NCI-H2107 (cell line): Measurements from ENCODE around the gene PRSS16.
"Not testable (repeated sequence)": the region's sequence is repeated elsewhere in the genome, so short reads cannot be mapped to it uniquely, and the experiment has no call there.

Experiments used
- DNase-seq: peaks from one replicate; lab custom pipeline; 2025; lab: John Stamatoyannopoulos, UW

PRSS16 gene

GRCh38 chr6:27248783-27249182, 1.3 kb downstream of the PRSS16 start:
- DNase-seq, result no peak

- DNase-seq, result no peak
Measured at GRCh38 chr6:27250277-27251111, 3.0 kb downstream of the PRSS16 start.

GRCh38 chr6:27251112-27251605, 3.7 kb downstream of the PRSS16 start:
- peak; percentile 17 for DNase-seq

GRCh38 chr6:27251606-27252251, 4.2 kb downstream of the PRSS16 start:
- no peak for DNase-seq

GRCh38 chr6:27254566-27254965, 7.1 kb downstream of the PRSS16 start:
- DNase-seq, result no peak

- no peak for DNase-seq
Measured at GRCh38 chr6:27255866-27256265, 8.4 kb downstream of the PRSS16 start.

GRCh38 chr6:27260369-27260768, 12.9 kb downstream of the PRSS16 start:
- DNase-seq, result no peak

DNA sequence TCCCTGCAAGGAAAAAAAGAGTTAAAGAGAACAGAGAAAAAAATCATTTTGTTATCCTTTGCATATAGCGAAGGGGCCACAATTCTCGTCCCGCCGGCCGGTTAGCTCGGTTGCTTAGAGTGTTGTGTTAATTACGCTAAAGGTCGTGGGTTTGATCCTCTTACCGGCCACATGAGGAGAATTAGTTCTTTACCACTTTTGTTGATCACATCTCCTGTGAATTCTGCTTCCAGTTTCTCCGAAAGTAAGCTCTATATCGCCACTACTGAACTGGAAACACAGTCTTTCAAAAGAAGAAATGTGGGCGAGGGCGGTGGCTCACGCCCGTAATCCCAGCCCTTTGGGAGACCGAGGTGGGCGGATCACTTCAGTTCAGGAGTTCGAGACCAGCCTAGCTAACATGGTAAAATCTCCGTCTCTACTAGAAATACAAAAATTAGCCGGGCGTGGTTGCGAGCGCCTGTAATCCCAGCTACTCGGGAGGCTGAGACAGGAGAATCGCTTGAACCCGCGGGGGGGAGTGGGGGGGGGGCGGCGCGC, 13.4 kb downstream of the PRSS16 start:
- no peak for DNase-seq

- DNase-seq, result no peak
Measured at GRCh38 chr6:27263886-27264285, 16.4 kb downstream of the PRSS16 start.

DNA sequence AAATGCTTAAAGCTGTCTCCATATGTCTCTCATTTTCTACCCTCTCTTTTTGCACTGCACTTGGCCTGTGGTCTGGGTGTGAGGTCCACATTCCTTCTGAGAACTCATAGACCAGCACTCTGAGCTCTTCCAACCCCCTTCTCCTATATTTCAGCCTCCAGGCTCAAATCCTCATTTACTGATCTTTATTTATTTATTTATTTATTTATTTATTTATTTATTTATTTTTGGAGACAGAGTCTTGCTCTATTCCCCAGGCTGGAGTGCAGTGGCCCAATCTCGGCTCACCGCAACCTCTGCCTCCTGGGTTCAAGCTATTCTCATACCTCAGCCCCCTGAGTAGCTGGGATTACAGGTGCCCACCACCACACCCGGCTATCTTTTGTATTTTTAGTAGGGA, 19.5 kb downstream of the PRSS16 start:
- DNase-seq, result not testable (repeated sequence)

- DNase-seq, result no peak
Measured at GRCh38 chr6:27267857-27268434, 20.4 kb downstream of the PRSS16 start.

DNA sequence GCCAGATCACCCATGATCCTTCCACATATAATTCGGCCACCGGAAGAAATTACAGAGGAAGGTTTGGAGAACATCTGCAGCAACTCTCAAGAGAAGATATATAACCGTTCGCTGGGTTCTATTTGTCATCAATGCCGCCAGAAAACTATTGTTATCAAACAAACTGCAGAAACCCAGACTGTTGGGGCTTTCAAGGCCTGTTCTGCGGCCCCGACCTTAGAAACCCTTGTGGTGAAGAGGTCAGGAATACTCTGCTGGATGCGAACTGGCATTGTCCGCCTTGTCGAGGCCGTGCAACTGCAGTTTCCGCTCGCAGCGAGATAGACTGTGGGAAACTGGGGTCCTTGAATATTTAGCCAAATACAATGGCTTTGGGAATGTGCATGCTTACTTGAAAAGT, 21.3 kb downstream of the PRSS16 start:
- no peak for DNase-seq

GRCh38 chr6:27273783-27274182, 26.3 kb downstream of the PRSS16 start:
- DNase-seq, result no peak

DNA sequence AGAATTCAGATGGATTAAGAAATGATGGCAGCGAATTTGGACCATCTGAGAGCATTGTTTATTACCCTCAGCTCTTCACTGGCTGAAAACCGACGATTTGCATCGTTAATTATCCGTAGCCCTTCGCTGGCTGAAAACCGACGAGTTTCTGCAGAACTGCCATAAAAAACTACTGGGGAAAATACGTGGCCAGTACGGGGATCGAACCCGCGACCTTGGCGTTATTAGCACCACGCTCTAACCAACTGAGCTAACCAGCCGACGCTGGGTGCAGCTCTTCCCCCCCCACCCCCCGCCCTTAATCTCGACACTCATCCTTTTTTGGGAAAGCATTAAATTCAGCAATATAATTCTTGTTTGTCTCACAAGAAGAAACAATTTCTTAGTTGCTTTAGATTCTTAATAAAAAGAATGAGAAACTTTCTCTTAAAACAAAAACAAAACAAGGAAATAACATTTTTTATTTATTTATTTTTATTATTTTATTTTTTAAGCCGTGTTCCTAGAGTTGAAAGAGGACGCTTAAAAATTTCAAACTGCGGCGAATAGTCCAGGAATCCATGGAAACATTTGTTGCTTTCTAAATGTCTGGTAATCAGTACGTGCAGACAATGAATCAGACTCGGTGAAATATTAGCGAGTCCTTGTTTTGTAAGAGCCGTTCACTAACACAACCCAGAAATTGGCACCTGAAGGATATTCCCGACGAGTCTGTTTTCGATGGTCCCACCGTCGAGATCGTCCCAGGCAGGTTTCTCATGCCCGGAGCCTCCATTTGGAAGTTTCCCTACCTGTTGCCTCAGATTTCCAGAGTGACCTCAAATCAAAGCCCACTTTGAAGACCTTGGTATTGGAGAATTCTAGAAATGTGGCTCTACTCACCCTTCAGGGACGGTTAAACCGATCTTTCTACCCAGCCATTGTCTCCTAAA, 27.8 kb downstream of the PRSS16 start:
- no peak for DNase-seq

- DNase-seq, result no peak
Measured at GRCh38 chr6:27279513-27280063, 32.1 kb downstream of the PRSS16 start.

- DNase-seq, result no peak
Measured at GRCh38 chr6:27280064-27280539, 32.6 kb downstream of the PRSS16 start.

GRCh38 chr6:27280540-27281000, 33.1 kb downstream of the PRSS16 start:
- no peak for DNase-seq

GRCh38 chr6:27281105-27281539, 33.6 kb downstream of the PRSS16 start:
- DNase-seq, result no peak

- no peak for DNase-seq
Measured at GRCh38 chr6:27281569-27281968, 34.1 kb downstream of the PRSS16 start.

DNA sequence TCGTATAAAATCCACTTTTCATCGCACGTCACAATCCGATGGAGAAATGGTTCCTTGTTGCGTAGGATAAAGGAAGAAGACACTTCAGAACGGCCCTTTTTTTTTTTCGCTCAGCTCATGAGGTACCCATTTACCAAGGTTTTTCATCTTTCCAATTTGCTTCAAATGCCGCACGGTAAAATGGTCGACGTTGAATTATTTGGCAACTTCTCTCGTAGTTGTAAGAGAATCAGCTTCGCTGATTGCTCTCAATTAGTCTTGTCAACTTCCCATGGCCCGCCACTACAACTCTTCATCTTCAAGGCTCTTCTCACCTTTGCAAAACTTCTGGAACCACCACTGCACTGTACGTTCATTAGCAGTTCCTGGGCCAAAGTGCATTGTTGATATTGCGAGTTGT, 35.8 kb downstream of the PRSS16 start:
- no peak for DNase-seq

DNA sequence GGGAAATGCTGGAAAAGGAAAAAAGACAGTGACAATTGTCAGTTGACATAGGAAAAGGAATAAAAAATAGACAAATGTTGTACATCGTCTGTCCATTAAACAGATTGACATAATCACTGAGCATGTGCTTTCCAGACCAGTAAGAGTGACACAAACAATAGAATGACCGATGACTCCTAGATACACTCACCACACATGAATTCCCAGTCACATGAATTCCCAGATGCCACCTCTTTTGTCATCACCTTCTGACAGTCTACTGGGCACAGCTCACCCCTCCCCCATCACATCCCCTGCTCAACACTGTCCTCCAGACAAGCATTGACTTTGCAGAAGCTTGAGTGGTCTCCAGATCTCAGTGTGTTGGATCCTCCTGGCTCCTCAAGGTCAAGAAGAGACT, 38.6 kb downstream of the PRSS16 start:
- no peak for DNase-seq
